GM10266 (cell line): ENCODE data around the gene ZMYND8.
A peak's percentile ranks its signal among the peaks of the same experiment; 100 is the strongest.
"Not testable (repeated sequence)": the region's sequence is repeated elsewhere in the genome, so short reads cannot be mapped to it uniquely, and the experiment has no call there.

Experiments
- DNase-seq: peaks from one replicate; pipeline ENCODE4 v3.0.0; 2012; ENCODE audit errors: extremely low spot score
- TF ChIP-seq, protein P1 (sequence below): IDR thresholded peaks from 2 replicates; pipeline ENCODE4 v1.5.1; 2012; ENCODE audit warnings: mild to moderate bottlenecking, low read depth; ENCODE audit not compliant: control insufficient read depth, insufficient read depth; ENCODE audit errors: missing control alignments

ZMYND8 gene

DNA sequence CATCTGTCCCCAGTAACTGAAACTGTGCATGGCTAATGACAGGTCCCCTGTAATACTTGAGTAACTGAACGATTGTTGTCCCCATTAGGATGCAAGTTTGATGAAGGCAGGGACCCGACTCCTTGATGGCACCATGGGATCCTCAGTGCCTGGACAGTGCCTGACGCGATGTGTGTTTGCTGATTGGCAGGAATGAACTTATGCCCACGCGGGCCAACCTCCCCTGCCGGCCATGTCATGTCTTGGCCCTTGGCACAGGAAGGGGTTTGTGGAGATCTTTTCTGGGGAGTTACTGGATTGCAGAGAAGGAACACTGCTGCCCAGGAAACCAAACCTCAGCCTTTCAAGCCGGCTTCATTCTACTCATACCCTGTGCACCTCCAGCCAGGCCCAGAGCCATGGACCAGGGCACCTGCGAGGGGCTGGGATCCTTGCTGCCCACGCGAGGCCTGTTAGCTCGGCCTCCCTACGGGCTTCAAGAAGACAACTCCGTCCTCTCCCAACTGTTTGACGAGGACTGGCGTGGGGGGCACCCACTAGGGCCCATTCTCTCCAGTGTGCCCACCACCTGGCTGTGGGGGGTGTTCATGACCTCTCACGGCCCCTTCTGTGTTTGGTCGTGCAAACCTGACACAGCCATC, 147.8 kb downstream of the ZMYND8 start:
- TF ChIP-seq, protein P1, sequence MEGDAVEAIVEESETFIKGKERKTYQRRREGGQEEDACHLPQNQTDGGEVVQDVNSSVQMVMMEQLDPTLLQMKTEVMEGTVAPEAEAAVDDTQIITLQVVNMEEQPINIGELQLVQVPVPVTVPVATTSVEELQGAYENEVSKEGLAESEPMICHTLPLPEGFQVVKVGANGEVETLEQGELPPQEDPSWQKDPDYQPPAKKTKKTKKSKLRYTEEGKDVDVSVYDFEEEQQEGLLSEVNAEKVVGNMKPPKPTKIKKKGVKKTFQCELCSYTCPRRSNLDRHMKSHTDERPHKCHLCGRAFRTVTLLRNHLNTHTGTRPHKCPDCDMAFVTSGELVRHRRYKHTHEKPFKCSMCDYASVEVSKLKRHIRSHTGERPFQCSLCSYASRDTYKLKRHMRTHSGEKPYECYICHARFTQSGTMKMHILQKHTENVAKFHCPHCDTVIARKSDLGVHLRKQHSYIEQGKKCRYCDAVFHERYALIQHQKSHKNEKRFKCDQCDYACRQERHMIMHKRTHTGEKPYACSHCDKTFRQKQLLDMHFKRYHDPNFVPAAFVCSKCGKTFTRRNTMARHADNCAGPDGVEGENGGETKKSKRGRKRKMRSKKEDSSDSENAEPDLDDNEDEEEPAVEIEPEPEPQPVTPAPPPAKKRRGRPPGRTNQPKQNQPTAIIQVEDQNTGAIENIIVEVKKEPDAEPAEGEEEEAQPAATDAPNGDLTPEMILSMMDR, result no peak
- no peak for DNase-seq

DNA sequence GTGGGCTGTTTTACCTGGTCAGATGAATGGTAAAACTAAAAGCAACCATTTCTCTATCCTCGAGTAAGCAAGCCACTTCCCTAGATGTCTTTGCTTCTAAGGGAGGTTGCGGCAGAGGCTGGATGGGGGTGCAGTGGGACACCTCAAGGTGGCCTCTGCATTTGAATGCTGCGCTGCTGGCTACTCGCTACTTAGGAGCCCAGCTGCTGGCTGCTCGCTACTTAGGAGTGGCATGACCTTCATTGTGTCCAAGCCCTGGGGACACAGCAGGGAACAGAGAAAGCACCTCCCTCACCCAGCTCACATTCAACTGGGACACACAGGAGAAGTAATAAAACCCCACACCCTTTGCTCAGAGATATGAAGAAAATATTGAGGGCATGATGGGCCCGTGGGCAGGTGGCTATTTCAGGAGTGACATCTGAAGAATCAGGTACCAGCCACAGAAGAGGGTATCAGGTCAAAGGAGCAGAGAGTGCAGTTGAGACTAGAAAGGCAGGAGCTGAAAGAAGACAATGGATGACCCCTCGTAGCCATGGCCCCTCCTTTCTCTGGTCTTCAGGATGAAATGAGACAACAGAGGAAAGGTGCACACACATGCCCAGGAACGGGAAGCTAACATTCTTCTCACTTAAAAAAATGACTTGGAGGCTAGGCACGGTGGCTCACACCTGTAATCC, 149.4 kb downstream of the ZMYND8 start:
- no peak for DNase-seq
- TF ChIP-seq, protein P1, result no peak

DNA sequence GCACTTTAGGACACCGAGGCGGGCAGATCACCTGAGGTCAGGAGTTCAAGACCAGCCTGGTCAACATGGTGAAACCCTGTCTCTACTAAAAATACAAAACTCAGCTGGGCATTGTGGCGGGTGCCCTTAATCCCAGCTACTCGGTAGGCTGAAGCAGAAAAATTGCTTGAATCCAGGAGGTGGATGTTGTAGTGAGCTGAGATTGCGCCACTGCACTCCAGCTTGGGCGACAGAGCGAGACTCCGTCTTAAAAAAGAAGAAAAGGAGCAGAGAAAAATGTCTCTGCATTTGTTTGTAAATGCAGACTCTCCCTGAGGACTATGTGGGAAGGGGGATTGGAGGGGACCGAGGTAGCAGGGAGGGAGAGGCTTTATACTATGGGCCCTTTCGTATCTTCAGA, 149.9 kb downstream of the ZMYND8 start:
- DNase-seq, result not testable (repeated sequence)

DNA sequence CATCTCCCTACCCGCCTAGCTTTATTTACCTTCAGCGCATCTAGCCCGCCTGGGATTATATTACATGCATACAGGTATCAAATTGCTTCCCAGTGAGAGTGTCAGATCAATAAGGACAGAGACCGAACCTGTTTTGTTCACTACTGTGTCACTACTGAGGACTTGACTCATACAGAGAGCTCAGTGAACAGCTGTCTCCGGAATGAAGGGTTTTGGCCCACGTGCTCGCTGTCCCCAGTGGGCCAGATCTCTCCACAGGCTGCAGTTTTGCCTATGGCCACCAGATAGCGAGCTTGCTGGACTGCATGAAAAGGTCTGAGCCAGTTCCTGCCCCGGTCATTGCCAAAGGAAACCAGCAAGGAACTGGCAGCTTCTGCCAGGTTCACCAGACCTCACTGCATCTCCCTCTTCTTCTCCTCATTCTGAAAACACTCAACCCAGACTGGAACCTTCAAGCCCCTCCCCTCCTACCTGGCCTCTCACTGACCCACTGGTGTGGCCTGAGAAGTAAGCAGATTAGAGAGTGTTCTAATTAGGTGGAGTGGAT, 150.8 kb downstream of the ZMYND8 start:
- TF ChIP-seq, protein P1, result peak; percentile 81
- DNase-seq, result peak; percentile 67

DNA sequence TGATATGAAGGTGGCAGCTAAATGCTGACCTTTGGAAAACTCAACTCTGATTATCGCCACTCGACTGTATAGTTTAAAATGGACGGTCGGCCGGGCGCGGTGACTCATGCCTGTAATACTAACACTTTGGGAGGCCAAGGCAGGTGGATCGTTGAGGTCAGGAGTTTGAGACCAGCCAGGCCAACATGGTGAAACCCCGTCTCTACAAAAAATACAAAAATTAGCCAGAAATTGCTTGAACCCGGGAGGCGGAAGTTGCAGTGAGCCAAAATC, 151.7 kb downstream of the ZMYND8 start:
- not testable (repeated sequence) for DNase-seq

DNA sequence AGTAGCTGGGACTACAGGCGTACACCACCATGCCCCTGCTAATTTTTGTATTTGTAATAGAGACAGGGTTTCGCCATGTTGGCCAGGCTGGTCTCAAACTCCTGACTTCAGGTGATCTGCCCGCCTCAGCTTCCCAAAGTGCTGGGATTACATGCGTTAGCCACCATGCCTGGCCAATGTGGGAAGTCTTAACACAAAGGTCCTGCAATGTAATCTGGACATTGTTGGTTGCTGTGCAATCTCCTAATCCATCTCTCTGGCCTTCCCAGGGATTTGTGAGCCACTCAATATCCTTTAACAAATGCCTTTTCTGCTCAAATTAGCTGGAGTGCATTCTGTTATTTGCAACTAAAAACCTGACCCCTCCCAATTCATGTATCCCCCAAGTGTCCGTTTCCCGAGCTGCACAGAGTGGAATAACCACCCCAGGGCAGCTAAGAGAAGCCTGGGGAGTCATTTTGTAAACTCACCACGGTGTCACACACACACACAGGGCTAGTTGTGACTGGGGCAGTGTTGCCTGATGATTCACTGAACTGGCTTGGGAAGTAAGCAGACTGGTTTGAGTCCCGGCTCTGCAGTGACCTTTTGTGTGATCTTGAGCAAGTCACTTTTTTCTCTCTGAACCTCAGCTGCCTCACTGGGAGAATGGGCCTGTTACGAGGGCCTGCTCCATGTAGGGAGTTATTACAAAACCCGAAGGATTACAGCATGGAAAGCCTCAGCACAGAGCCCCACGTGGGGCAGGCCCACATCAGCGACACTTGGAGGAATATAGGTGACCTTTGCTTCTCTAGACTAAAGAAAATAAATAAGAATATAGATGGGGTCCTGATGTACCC, 152.3 kb downstream of the ZMYND8 start:
- DNase-seq, result no peak
- TF ChIP-seq, protein P1, result no peak

DNA sequence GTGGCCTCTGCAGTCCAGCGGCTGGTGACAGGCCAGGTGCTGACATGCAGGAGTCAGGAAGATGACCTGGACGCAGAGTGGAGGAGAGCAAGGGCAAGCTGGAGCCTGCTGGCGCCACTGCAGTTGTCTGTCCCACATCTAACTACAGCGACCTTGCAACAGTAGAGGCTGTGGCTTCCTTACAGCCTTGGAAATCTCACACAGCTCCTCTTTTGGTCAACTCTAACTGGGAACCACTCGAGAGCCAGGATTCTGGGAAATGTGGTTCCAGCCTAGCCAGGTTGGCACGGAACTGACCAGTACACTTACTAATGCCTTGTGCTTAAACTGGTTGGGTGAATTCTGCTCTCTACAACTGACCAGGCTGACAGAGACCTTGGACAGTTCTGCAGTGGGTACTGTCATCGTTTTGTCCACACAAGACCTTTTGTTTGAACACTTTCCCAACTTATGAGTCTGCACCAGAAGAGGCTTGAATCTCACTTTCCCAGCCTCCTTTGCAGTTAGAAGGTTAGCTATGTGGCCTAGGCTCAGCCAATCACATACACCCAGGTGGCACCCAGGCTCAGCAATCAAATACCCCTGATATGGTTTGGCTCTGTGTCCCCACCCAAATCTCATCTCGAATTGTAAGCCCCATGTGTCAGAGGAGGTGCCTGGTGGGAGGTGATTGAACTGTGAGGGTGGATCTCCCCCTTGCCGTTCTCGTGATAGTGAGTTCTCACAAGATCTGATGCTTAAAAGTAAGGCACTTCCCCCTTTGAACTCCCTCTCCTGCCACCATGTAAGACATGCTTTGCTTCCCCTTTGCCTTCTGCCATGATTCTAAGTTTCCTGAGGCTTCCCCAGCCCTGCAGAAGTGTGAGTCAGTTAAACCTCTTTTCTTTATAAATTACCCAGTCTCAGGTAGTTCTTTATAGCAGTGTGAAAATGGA, 153.5 kb downstream of the ZMYND8 start:
- DNase-seq, result no peak
- TF ChIP-seq, protein P1, result no peak
